A673 (cell line): ENCODE data around the gene ATG14. TPM values are rescaled to one million over a fixed set of nuclear protein-coding genes. Genes with fewer than 3 reads are reported as not detected.

Experiments used
- BruUV-seq: library from RNA; stranded (reverse); fragments of 400-500 nt; replicated peaks from 2 replicates; lab custom pipeline; 2021; lab: Mats Ljungman, UMichigan
- CTCF ChIA-PET: fragments of 300-600 bp; sonication (Branson Sonifier 250); formaldehyde crosslinking; loops from one replicate; lab custom pipeline; 2022; ENCODE audit warnings: antibody characterized with exemption; lab: Charles Lee
- POLR2A ChIA-PET: fragments of 300-600 bp; sonication (Branson Sonifier 250); formaldehyde crosslinking; loops from one replicate; lab custom pipeline; 2022; ENCODE audit warnings: antibody characterized with exemption; ENCODE audit not compliant: low non-redundant PET; lab: Charles Lee
- DNase-seq: peaks from one replicate; pipeline ENCODE4 v3.0.0-alpha.2; 2015; ENCODE audit warnings: low spot score
- H3K27ac ChIP-seq: fragments of 200-600 bp; sonication (generic); 2 replicates; pipeline ENCODE4 v1.5.1; 2016; ENCODE audit warnings: mixed run types, low read depth, mild to moderate bottlenecking, mixed read lengths, antibody characterized with exemption, low read length; ENCODE audit not compliant: poor library complexity, severe bottlenecking
- H3K27me3 ChIP-seq: fragments of 200-600 bp; sonication (generic); replicated peaks from 2 replicates; pipeline ENCODE4 v1.6.1; 2017; ENCODE audit warnings: mixed run types, low read depth, mild to moderate bottlenecking, mixed read lengths, antibody characterized with exemption, low read length; ENCODE audit not compliant: insufficient read depth, poor library complexity
- H3K36me3 ChIP-seq: fragments of 200-600 bp; sonication (generic); 2 replicates; pipeline ENCODE4 v1.6.1; 2016; ENCODE audit warnings: mixed run types, mild to moderate bottlenecking, mixed read lengths, antibody characterized with exemption, low read length; ENCODE audit not compliant: insufficient read depth, poor library complexity, severe bottlenecking
- H3K4me1 ChIP-seq: fragments of 200-600 bp; sonication (generic); 2 replicates; pipeline ENCODE4 v1.6.1; 2017; ENCODE audit warnings: mixed run types, mild to moderate bottlenecking, mixed read lengths, antibody characterized with exemption, low read length; ENCODE audit not compliant: insufficient read depth, poor library complexity, severe bottlenecking
- H3K4me3 ChIP-seq: fragments of 200-600 bp; sonication (generic); 2 replicates; pipeline ENCODE4 v1.5.1; 2016; ENCODE audit warnings: low read depth, mixed run types, mild to moderate bottlenecking, mixed read lengths, low read length; ENCODE audit not compliant: poor library complexity, severe bottlenecking
- H3K9me3 ChIP-seq: fragments of 200-600 bp; sonication (generic); 2 replicates; pipeline ENCODE4 v1.6.1; 2016; ENCODE audit warnings: mixed run types, low read depth, mild to moderate bottlenecking, mixed read lengths, antibody characterized with exemption, low read length; ENCODE audit not compliant: poor library complexity, severe bottlenecking
- EZH2 ChIP-seq: fragments of 200-600 bp; sonication (generic); IDR thresholded peaks from 2 replicates; pipeline ENCODE4 v1.6.1; 2017; ENCODE audit warnings: borderline replicate concordance, low read depth, mild to moderate bottlenecking, mixed read lengths, antibody characterized with exemption, low read length; ENCODE audit not compliant: poor library complexity, severe bottlenecking
- intact Hi-C: fragments of 100-400 bp; cut with micrococcal nuclease; formaldehyde crosslinking; loops from one replicate; pipeline ENCODE4 v1.10.0; 2022; ENCODE audit not compliant: unreplicated experiment
- total RNA-seq: library from RNA; stranded (reverse); gene quantifications from 2 replicates; pipeline ENCODE4 v1.2.3, GENCODE V29; 2021
- TF ChIP-seq, protein P1 (sequence below): fragments of 300-800, 200-600 bp; sonication (generic); conservative IDR thresholded peaks from 2 replicates; pipeline ENCODE4 v1.5.1; 2017; ENCODE audit warnings: low read depth, mild to moderate bottlenecking, antibody characterized with exemption, low read length, moderate library complexity, mixed read lengths

Gene ATG14
- total RNA-seq, 1 experiment from 2014 or later = 10.4 TPM

DNA sequence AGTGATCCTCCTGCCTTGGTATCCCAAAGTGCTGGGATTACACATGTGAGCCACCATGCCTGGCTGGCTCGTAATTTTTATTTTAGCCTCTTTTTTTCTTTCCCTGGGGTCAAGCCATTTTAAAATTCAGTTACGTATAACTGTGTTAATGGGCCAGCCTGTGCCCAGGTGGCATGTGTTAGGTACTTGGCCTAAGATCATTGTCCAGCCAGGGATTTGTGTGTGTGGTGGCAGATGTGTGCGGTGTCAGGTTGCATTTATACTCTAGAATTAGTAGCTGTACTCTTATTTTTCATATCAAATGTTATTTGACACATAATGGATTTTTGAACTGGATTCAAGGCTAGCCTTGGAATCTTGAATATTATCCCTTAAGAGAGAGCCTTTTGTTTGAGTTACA, 71.1 kb downstream of the ATG14 start:
- Histone ChIP-seq H3K9me3 (no peaks in the 10 kb centered on the region), H3K4me3 (no peak overlapping the region), H3K36me3 (no peaks in the 10 kb centered on the region), H3K4me1 (peaks cover 18% of the 10 kb centered on the region), H3K27ac (no peak overlapping the region), H3K27me3 (no peaks in the 10 kb centered on the region)
- intact Hi-C loops = no loop called here
- ChIA-PET CTCF (no interaction called here), POLR2A (no interaction called here)
- BruUV-seq = no TSS peak
- no peak for TF ChIP-seq EZH2
- TF ChIP-seq, protein P1, sequence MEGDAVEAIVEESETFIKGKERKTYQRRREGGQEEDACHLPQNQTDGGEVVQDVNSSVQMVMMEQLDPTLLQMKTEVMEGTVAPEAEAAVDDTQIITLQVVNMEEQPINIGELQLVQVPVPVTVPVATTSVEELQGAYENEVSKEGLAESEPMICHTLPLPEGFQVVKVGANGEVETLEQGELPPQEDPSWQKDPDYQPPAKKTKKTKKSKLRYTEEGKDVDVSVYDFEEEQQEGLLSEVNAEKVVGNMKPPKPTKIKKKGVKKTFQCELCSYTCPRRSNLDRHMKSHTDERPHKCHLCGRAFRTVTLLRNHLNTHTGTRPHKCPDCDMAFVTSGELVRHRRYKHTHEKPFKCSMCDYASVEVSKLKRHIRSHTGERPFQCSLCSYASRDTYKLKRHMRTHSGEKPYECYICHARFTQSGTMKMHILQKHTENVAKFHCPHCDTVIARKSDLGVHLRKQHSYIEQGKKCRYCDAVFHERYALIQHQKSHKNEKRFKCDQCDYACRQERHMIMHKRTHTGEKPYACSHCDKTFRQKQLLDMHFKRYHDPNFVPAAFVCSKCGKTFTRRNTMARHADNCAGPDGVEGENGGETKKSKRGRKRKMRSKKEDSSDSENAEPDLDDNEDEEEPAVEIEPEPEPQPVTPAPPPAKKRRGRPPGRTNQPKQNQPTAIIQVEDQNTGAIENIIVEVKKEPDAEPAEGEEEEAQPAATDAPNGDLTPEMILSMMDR = no peak
- DNase-seq = no peak

DNA sequence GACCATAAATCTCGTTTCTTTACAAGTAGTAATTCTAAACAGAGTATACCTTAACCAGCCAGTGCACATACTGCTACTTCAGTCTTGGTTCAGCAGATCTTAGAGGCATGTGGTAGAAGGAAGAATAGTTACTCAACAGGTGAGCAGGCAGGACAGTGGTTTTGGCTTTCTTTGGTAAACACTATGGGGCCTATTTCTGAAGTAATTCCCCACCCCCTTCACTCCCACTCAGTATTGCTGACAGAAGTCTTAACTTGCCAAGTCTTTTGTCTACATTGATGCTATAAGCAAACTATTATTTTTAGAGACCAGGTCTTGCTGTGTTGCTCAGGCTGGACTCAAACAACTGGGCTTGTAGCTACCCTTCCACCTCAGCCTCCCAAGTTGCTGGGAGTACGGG, 71.9 kb downstream of the ATG14 start:
- Histone ChIP-seq H3K4me3 (no peak overlapping the region), H3K36me3 (no peaks in the 10 kb centered on the region), H3K9me3 (no peaks in the 10 kb centered on the region), H3K4me1 (peaks cover 18% of the 10 kb centered on the region), H3K27ac (no peak overlapping the region), H3K27me3 (no peaks in the 10 kb centered on the region)
- ChIA-PET CTCF (no interaction called here), POLR2A (no interaction called here)
- TF ChIP-seq EZH2 = no peak
- TF ChIP-seq, protein P1 = no peak
- BruUV-seq = no TSS peak
- intact Hi-C loops = no loop called here
- DNase-seq = no peak

DNA sequence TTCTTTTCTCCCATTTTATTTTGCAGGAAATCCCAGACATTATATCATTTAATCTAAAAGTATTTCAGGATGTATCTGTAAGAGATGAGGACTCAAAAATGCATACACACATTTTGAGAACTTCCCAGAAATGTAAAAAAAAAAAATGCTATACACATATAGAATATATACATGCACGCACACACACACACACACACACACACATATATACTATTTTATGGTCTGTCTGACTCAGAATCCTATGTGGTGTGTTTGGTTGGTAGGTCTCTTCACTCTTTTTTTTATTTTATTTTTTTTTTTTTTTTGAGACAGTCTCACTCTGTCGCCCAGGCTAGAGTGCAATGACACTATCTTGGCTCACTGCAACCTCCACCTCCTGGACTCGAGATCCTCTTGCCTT, 74.9 kb downstream of the ATG14 start:
- CTCF ChIA-PET = no interaction called here
- TF ChIP-seq, protein P1 = no peak
- TF ChIP-seq EZH2 = no peak
- DNase-seq = no peak
- Histone ChIP-seq H3K27ac (no peak overlapping the region), H3K36me3 (no peaks in the 10 kb centered on the region), H3K9me3 (no peaks in the 10 kb centered on the region), H3K27me3 (no peaks in the 10 kb centered on the region), H3K4me3 (no peak overlapping the region), H3K4me1 (peaks cover 14% of the 10 kb centered on the region)
- intact Hi-C loops = no loop called here
- POLR2A ChIA-PET = no interaction called here
- no TSS peak for BruUV-seq
